HG03565 (cell line): ENCODE results near the gene CYB5R3.
"Not testable (repeated sequence)": the region's sequence is repeated elsewhere in the genome, so short reads cannot be mapped to it uniquely, and the experiment has no call there.

Experiments used
- ATAC-seq: cut with Tn5 transposase; IDR thresholded peaks from one replicate; pipeline ENCODE4 v1.9.1; 2021; ENCODE audit warnings: mild to moderate bottlenecking, moderate library complexity; ENCODE audit not compliant: unreplicated experiment

Gene CYB5R3

GRCh38 chr22:42626431-42626830, 22.8 kb downstream of the CYB5R3 start:
- no peak for ATAC-seq

GRCh38 chr22:42625416-42625815, 23.8 kb downstream of the CYB5R3 start:
- no peak for ATAC-seq

- ATAC-seq: no peak
These were observed 24.6 kb downstream of the CYB5R3 start for GRCh38 chr22:42624551-42625106.

- no peak for ATAC-seq
These were observed 25.3 kb downstream of the CYB5R3 start for GRCh38 chr22:42623756-42624441.

GRCh38 chr22:42623301-42623751, 25.9 kb downstream of the CYB5R3 start:
- no peak for ATAC-seq

GRCh38 chr22:42622061-42622710, 27.0 kb downstream of the CYB5R3 start:
- ATAC-seq: no peak

- ATAC-seq: no peak
These were observed 27.6 kb downstream of the CYB5R3 start for GRCh38 chr22:42621505-42622002.

- no peak for ATAC-seq
These were observed 29.1 kb downstream of the CYB5R3 start for GRCh38 chr22:42620084-42620483.

- ATAC-seq: no peak
These were observed 29.7 kb downstream of the CYB5R3 start for GRCh38 chr22:42619261-42620063.

GRCh38 chr22:42617155-42617983, 31.8 kb downstream of the CYB5R3 start:
- ATAC-seq: no peak

- ATAC-seq: not testable (repeated sequence)
These were observed 33.4 kb downstream of the CYB5R3 start for GRCh38 chr22:42615860-42616175.

- ATAC-seq: peak; percentile 43
These were observed 33.9 kb downstream of the CYB5R3 start for GRCh38 chr22:42615092-42615859.

- ATAC-seq: peak; percentile 65
These were observed 34.7 kb downstream of the CYB5R3 start, which contains the start of gene POLDIP3 for GRCh38 chr22:42614312-42615091. Gene POLDIP3 (minus strand): TSS chr22:42614883. CDS start chr22:42614857, 26 bp downstream.

- no peak for ATAC-seq
These were observed 35.3 kb downstream of the CYB5R3 start for GRCh38 chr22:42613872-42614301.

GRCh38 chr22:42612336-42612735, 36.9 kb downstream of the CYB5R3 start:
- ATAC-seq: no peak

- no peak for ATAC-seq
These were observed 38.1 kb downstream of the CYB5R3 start for GRCh38 chr22:42611051-42611450.

- ATAC-seq: no peak
These were observed 39.0 kb downstream of the CYB5R3 start for GRCh38 chr22:42610186-42610585.

GRCh38 chr22:42608823-42609361, 40.3 kb downstream of the CYB5R3 start:
- ATAC-seq: no peak
